HepG2 (cell line): ENCODE data around the gene ZDHHC14.
A peak's percentile ranks its signal among the peaks of the same experiment; 100 is the strongest.

Experiments
- NCOA1 ChIP-seq: sonication (generic); formaldehyde crosslinking; IDR thresholded peaks from 2 replicates; pipeline ENCODE4 v1.9.0; 2021; ENCODE audit warnings: missing genetic modification reagents
- SIN3A ChIP-seq: IDR thresholded peaks from 2 replicates; pipeline ENCODE4 v1.6.1; 2011; ENCODE audit warnings: low read depth, mild to moderate bottlenecking, control low read depth, low read length, borderline replicate concordance
- TCF7L2 ChIP-seq: IDR thresholded peaks from 2 replicates; pipeline ENCODE4 v1.6.1; 2011; ENCODE audit warnings: mild to moderate bottlenecking, low read depth, low read length, moderate library complexity
- ZBTB8A ChIP-seq: sonication (generic); formaldehyde crosslinking; IDR thresholded peaks from 2 replicates; pipeline ENCODE4 v1.4.0; 2020; ENCODE audit warnings: mild to moderate bottlenecking, low read depth, missing genetic modification reagents, borderline replicate concordance
- ZNF484 ChIP-seq: sonication (generic); formaldehyde crosslinking; IDR thresholded peaks from 2 replicates; pipeline ENCODE4 v1.5.1; 2020; ENCODE audit warnings: mild to moderate bottlenecking, low read depth, missing genetic modification reagents, borderline replicate concordance
- TF ChIP-seq, protein P1 (sequence below): sonication (generic); formaldehyde crosslinking; IDR thresholded peaks from 2 replicates; pipeline ENCODE4 v1.5.0; 2020; ENCODE audit warnings: mild to moderate bottlenecking, missing genetic modification reagents, moderate library complexity

- TF ChIP-seq ZNF484 (CRISPR knock-in tag) = no peak
- TF ChIP-seq ZBTB8A (CRISPR knock-in tag) = no peak
- TF ChIP-seq TCF7L2 = no peak
- no peak for TF ChIP-seq SIN3A
- TF ChIP-seq, protein P1, sequence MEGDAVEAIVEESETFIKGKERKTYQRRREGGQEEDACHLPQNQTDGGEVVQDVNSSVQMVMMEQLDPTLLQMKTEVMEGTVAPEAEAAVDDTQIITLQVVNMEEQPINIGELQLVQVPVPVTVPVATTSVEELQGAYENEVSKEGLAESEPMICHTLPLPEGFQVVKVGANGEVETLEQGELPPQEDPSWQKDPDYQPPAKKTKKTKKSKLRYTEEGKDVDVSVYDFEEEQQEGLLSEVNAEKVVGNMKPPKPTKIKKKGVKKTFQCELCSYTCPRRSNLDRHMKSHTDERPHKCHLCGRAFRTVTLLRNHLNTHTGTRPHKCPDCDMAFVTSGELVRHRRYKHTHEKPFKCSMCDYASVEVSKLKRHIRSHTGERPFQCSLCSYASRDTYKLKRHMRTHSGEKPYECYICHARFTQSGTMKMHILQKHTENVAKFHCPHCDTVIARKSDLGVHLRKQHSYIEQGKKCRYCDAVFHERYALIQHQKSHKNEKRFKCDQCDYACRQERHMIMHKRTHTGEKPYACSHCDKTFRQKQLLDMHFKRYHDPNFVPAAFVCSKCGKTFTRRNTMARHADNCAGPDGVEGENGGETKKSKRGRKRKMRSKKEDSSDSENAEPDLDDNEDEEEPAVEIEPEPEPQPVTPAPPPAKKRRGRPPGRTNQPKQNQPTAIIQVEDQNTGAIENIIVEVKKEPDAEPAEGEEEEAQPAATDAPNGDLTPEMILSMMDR = peak; percentile 30
- no peak for TF ChIP-seq NCOA1 (CRISPR knock-in tag)
Measured at GRCh38 chr6:157424491-157425020, 43.6 kb downstream of the ZDHHC14 start.
